ENCODE results near the gene DBN1. TPM values are rescaled to one million over a fixed set of nuclear protein-coding genes. Genes with fewer than 3 reads are reported as not detected.
A peak's percentile ranks its signal among the peaks of the same experiment; 100 is the strongest.

DBN1 gene
- total and polyA plus RNA-seq, 9 of the 15 experiments (the other 6 are each of a cell fraction or from before 2014, with no cell fraction given): 0.25 to 87.2 (median 27.9) TPM

DNA sequence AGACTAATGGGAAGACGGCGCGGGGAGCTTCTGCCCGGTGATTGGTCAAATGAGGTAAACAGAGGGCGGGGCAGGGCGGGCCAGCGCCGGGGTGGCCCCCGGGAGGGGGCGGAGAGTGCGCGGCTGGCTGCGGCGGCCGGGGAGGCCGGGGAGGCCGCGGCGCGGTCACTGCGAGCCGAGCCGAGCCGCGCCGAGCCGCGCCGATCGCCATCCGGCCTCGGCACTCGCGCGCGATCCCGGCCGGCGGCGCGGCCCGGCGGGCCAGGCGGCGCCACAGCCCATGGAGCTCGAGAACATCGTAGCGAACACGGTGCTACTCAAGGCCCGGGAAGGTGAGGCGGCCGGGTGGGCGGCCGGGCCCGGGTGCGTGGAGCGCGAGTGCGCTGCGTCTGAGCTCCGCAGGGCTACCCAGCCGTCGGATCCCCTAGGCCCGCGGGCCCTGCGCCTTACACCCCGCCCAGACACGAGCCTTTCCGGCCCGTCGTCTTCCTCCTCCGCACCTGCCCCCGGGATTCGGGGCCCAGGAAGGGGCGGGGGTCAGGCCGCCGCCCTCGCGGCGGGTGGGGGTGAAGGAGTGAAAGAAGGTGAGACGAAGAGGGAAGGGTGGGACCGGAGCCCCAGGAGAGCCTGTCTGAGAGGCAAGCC is 46.7 kb downstream of the DBN1 start, which contains the start of gene GRK6 (continued):
- TF ChIP-seq ZNF830 (CRISPR knock-in tag; IDR thresholded peaks at IDR 0.05) (peak; percentile 33; the same call in 1 of the 2 replicates), KAT2B (IDR thresholded peaks at IDR 0.05; ENCODE audit: low read depth, low read length) (no peak), BMI1 (IDR thresholded peaks at IDR 0.05; ENCODE audit: low read length) (no peak), JUN (IDR thresholded peaks at IDR 0.05; ENCODE audit: borderline replicate concordance, low read depth, low read length) (no peak), JUN (CRISPR knock-in tag; IDR thresholded peaks at IDR 0.05; ENCODE audit: borderline replicate concordance) (no peak), C11orf30 (IDR thresholded peaks at IDR 0.05; ENCODE audit: low read depth) (no peak), TSC22D4 (tag; IDR thresholded peaks at IDR 0.05) (no peak), RAD21 (CRISPR knock-in tag; conservative IDR thresholded peaks at IDR 0.05 in 1 of 2, IDR thresholded peaks at IDR 0.05 in 1 of 2) (no peak), POLR2B (IDR thresholded peaks at IDR 0.05; ENCODE audit: low read depth, partially characterized antibody) (no peak), GATAD2B (IDR thresholded peaks at IDR 0.05; ENCODE audit: borderline replicate concordance) (no peak; the same call in 1 of the 2 replicates), ZNF253 (CRISPR knock-in tag; conservative IDR thresholded peaks at IDR 0.05) (no peak), BHLHE40 (IDR thresholded peaks at IDR 0.05; ENCODE audit: low read length) (no peak), ZNF133 (CRISPR knock-in tag; IDR thresholded peaks at IDR 0.05) (no peak), ETV5 (CRISPR knock-in tag; IDR thresholded peaks at IDR 0.05; ENCODE audit: low read depth) (0 out of 2 replicates have a peak, but pooled peaks have one; percentile 35), ZNF76 (CRISPR knock-in tag; IDR thresholded peaks at IDR 0.05; ENCODE audit: borderline replicate concordance) (no peak), RNF2 (IDR thresholded peaks at IDR 0.05) (0 out of 2 replicates have a peak, but pooled peaks have one; percentile 23), HDGF (IDR thresholded peaks at IDR 0.05) (no peak)
- TF ChIP-seq, protein P1, sequence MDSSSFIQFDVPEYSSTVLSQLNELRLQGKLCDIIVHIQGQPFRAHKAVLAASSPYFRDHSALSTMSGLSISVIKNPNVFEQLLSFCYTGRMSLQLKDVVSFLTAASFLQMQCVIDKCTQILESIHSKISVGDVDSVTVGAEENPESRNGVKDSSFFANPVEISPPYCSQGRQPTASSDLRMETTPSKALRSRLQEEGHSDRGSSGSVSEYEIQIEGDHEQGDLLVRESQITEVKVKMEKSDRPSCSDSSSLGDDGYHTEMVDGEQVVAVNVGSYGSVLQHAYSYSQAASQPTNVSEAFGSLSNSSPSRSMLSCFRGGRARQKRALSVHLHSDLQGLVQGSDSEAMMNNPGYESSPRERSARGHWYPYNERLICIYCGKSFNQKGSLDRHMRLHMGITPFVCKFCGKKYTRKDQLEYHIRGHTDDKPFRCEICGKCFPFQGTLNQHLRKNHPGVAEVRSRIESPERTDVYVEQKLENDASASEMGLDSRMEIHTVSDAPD (CRISPR knock-in tag; IDR thresholded peaks at IDR 0.05): no peak
- TF ChIP-seq, protein P2, sequence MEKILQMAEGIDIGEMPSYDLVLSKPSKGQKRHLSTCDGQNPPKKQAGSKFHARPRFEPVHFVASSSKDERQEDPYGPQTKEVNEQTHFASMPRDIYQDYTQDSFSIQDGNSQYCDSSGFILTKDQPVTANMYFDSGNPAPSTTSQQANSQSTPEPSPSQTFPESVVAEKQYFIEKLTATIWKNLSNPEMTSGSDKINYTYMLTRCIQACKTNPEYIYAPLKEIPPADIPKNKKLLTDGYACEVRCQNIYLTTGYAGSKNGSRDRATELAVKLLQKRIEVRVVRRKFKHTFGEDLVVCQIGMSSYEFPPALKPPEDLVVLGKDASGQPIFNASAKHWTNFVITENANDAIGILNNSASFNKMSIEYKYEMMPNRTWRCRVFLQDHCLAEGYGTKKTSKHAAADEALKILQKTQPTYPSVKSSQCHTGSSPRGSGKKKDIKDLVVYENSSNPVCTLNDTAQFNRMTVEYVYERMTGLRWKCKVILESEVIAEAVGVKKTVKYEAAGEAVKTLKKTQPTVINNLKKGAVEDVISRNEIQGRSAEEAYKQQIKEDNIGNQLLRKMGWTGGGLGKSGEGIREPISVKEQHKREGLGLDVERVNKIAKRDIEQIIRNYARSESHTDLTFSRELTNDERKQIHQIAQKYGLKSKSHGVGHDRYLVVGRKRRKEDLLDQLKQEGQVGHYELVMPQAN (IDR thresholded peaks at IDR 0.05; ENCODE audit: borderline replicate concordance): no peak
- TF ChIP-seq, protein P3, sequence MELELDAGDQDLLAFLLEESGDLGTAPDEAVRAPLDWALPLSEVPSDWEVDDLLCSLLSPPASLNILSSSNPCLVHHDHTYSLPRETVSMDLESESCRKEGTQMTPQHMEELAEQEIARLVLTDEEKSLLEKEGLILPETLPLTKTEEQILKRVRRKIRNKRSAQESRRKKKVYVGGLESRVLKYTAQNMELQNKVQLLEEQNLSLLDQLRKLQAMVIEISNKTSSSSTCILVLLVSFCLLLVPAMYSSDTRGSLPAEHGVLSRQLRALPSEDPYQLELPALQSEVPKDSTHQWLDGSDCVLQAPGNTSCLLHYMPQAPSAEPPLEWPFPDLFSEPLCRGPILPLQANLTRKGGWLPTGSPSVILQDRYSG (tag; conservative IDR thresholded peaks at IDR 0.05; ENCODE audit: low read depth): no peak
- TF ChIP-seq, protein P4, sequence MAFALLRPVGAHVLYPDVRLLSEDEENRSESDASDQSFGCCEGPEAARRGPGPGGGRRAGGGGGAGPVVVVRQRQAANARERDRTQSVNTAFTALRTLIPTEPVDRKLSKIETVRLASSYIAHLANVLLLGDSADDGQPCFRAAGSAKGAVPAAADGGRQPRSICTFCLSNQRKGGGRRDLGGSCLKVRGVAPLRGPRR (CRISPR knock-in tag; IDR thresholded peaks at IDR 0.05): no peak
- TF ChIP-seq, protein P5, sequence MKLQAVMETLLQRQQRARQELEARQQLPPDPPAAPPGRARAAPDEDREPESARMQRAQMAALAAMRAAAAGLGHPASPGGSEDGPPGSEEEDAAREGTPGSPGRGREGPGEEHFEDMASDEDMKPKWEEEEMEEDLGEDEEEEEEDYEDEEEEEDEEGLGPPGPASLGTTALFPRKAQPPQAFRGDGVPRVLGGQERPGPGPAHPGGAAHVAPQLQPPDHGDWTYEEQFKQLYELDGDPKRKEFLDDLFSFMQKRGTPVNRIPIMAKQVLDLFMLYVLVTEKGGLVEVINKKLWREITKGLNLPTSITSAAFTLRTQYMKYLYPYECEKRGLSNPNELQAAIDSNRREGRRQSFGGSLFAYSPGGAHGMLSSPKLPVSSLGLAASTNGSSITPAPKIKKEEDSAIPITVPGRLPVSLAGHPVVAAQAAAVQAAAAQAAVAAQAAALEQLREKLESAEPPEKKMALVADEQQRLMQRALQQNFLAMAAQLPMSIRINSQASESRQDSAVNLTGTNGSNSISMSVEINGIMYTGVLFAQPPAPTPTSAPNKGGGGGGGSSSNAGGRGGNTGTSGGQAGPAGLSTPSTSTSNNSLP (IDR thresholded peaks at IDR 0.05; ENCODE audit: borderline replicate concordance, low read depth, low read length): no peak

All from K562 (cell line).